Activated T-cell treated with anti-CD3 and anti-CD28 coated beads, Interleukin-2, amount 50 U/mL, for 72 hours (primary cell): ENCODE results near the gene SLC6A9. TPM values are rescaled to one million over a fixed set of nuclear protein-coding genes. Genes with fewer than 3 reads are reported as not detected.
A peak's percentile ranks its signal among the peaks of the same experiment; 100 is the strongest.

Experiments
- ATAC-seq, 2 donors: fragments of 150-1000 bp; cut with Tn5 transposase; replicated peaks in 1 of 2; 2 replicates each; pipeline ENCODE4 v1.10.0; 2021; ENCODE audit warnings: moderate library complexity in 2 of 2, mild to moderate bottlenecking in 1 of 2
- DNase-seq, 2 donors: peaks; one replicate each; pipeline ENCODE4 v3.0.0; 2021 to 2022; ENCODE audit warnings: mixed read lengths in 1 of 2
- H3K27ac Mint-ChIP-seq: one replicate; pipeline ENCODE4 v1.8.0; 2022; ENCODE audit warnings: mild to moderate bottlenecking, moderate library complexity, mixed read lengths
- H3K27me3 Mint-ChIP-seq: one replicate; pipeline ENCODE4 v1.8.0; 2022; ENCODE audit warnings: low read depth, mixed read lengths
- H3K36me3 Mint-ChIP-seq, 2 donors: one replicate each; pipeline ENCODE4 v1.8.0; 2022; ENCODE audit warnings: mixed read lengths in 2 of 2, mild to moderate bottlenecking in 1 of 2; ENCODE audit not compliant: insufficient read depth in 2 of 2
- H3K4me1 Mint-ChIP-seq: one replicate; pipeline ENCODE4 v1.8.0; 2022; ENCODE audit warnings: low read depth, mixed read lengths
- H3K4me3 Mint-ChIP-seq, 2 donors: one replicate each; pipeline ENCODE4 v1.8.0; 2022; ENCODE audit warnings: mild to moderate bottlenecking in 2 of 2, mixed read lengths in 2 of 2, moderate library complexity in 2 of 2
- H3K9me3 Mint-ChIP-seq, 2 donors: one replicate each; pipeline ENCODE4 v1.8.0; 2022; ENCODE audit warnings: mixed read lengths in 2 of 2
- total RNA-seq, 2 donors: library from RNA; stranded (reverse); gene quantifications; one replicate each; pipeline ENCODE4 v1.2.3, GENCODE V29; 2022

SLC6A9 gene
- total RNA-seq, 2 donors from 2014 or later = 24.5 to 28.3 TPM

- ATAC-seq (peak; percentile 23), DNase-seq (peak; percentile 50 to 52)
- Mint-ChIP-seq H3K36me3 (peaks cover 15 to 25% of the 10 kb centered on the region in 2 donors), H3K27me3 (no peaks in the 10 kb centered on the region), H3K4me1 (peaks cover 47% of the 10 kb centered on the region), H3K4me3 (peak overlapping the region; percentile 88), H3K9me3 (no peaks in the 10 kb centered on the region), H3K27ac (peak overlapping the region; percentile 49)
These were observed 51.6 kb downstream of the SLC6A9 start for GRCh38 chr1:43979528-43980254.

GRCh38 chr1:43979261-43979527 lies 52.1 kb downstream of the SLC6A9 start:
- H3K27me3 Mint-ChIP-seq = no peaks in the 10 kb centered on the region
- no peaks in the 10 kb centered on the region for H3K9me3 Mint-ChIP-seq
- ATAC-seq (no peak), DNase-seq (no peak)
- no peak overlapping the region for H3K27ac Mint-ChIP-seq
- peaks cover 50% of the 10 kb centered on the region for H3K4me1 Mint-ChIP-seq
- H3K4me3 Mint-ChIP-seq = no peak overlapping the region
- H3K36me3 Mint-ChIP-seq = peaks cover 15 to 25% of the 10 kb centered on the region in 2 donors

- Mint-ChIP-seq H3K9me3 (no peaks in the 10 kb centered on the region), H3K27ac (peak within 1 kb of the TSS; percentile 49), H3K4me3 (peak within 1 kb of the TSS; percentile 88), H3K36me3 (peaks cover 15 to 25% of the 10 kb centered on the region in 2 donors), H3K4me1 (peaks cover 54% of the 10 kb centered on the region), H3K27me3 (no peaks in the 10 kb centered on the region)
- ATAC-seq (peak; percentile 8 to 25), DNase-seq (peak; percentile 56 to 69)
These were observed 52.6 kb downstream of the SLC6A9 start, which contains the start of gene B4GALT2 for GRCh38 chr1:43978551-43979260. B4GALT2 (plus strand) TSS chr1:43979210; CDS start chr1:43981161, 1,951 bp downstream.

GRCh38 chr1:43978264-43978550 lies 53.1 kb downstream of the SLC6A9 start:
- H3K27ac Mint-ChIP-seq = no peak overlapping the region
- ATAC-seq (no peak), DNase-seq (no peak)
- H3K27me3 Mint-ChIP-seq = no peaks in the 10 kb centered on the region
- H3K9me3 Mint-ChIP-seq = no peaks in the 10 kb centered on the region
- H3K36me3 Mint-ChIP-seq = peaks cover 15 to 30% of the 10 kb centered on the region in 2 donors
- H3K4me3 Mint-ChIP-seq = peak overlapping the region; percentile 20 to 80
- peaks cover 59% of the 10 kb centered on the region for H3K4me1 Mint-ChIP-seq

- no peaks in the 10 kb centered on the region for H3K9me3 Mint-ChIP-seq
- H3K4me3 Mint-ChIP-seq = peak overlapping the region; percentile 20 to 80
- DNase-seq = no peak
- no peak for ATAC-seq
- H3K27ac Mint-ChIP-seq = no peak overlapping the region
- no peaks in the 10 kb centered on the region for H3K27me3 Mint-ChIP-seq
- peaks cover 15 to 32% of the 10 kb centered on the region in 2 donors for H3K36me3 Mint-ChIP-seq
- H3K4me1 Mint-ChIP-seq = peaks cover 63% of the 10 kb centered on the region
These were observed 53.6 kb downstream of the SLC6A9 start for GRCh38 chr1:43977376-43978263.

- Mint-ChIP-seq H3K9me3 (no peaks in the 10 kb centered on the region), H3K27me3 (no peaks in the 10 kb centered on the region), H3K4me1 (peaks cover 63% of the 10 kb centered on the region), H3K4me3 (peak overlapping the region; percentile 8 to 20), H3K36me3 (peaks cover 15 to 30% of the 10 kb centered on the region in 2 donors), H3K27ac (no peak overlapping the region)
- ATAC-seq = no peak
- no peak for DNase-seq
These were observed 54.4 kb downstream of the SLC6A9 start for GRCh38 chr1:43976890-43977289.

- Mint-ChIP-seq H3K4me1 (peaks cover 68% of the 10 kb centered on the region), H3K27ac (no peak overlapping the region), H3K36me3 (peaks cover 15 to 30% of the 10 kb centered on the region in 2 donors), H3K4me3 (peak overlapping the region; percentile 91 to 92), H3K27me3 (no peaks in the 10 kb centered on the region), H3K9me3 (no peaks in the 10 kb centered on the region)
- ATAC-seq = no peak
- DNase-seq = no peak
These were observed 55.2 kb downstream of the SLC6A9 start for GRCh38 chr1:43976045-43976444.

GRCh38 chr1:43975249-43975961 lies 55.9 kb downstream of the SLC6A9 start:
- H3K27ac Mint-ChIP-seq = peak overlapping the region; percentile 36
- H3K36me3 Mint-ChIP-seq = peaks cover 12 to 30% of the 10 kb centered on the region in 2 donors
- H3K9me3 Mint-ChIP-seq = no peaks in the 10 kb centered on the region
- no peak for DNase-seq
- no peak for ATAC-seq
- H3K4me1 Mint-ChIP-seq = peaks cover 69% of the 10 kb centered on the region
- peak overlapping the region; percentile 91 to 92 for H3K4me3 Mint-ChIP-seq
- H3K27me3 Mint-ChIP-seq = no peaks in the 10 kb centered on the region

GRCh38 chr1:43974443-43975248 lies 56.6 kb downstream of the SLC6A9 start, which contains the start of gene ATP6V0B:
ATP6V0B (plus strand) TSS chr1:43974960; CDS start chr1:43975041, 81 bp downstream.
- Mint-ChIP-seq H3K36me3 (peaks cover 11 to 29% of the 10 kb centered on the region in 2 donors), H3K9me3 (no peaks in the 10 kb centered on the region), H3K27me3 (no peaks in the 10 kb centered on the region), H3K4me1 (peaks cover 68% of the 10 kb centered on the region), H3K27ac (peak within 1 kb of the TSS; percentile 89), H3K4me3 (peak within 1 kb of the TSS; percentile 91 to 92)
- ATAC-seq = peak; percentile 80 to 81
- DNase-seq = peak; percentile 96 to 98

GRCh38 chr1:43973981-43974442 lies 57.2 kb downstream of the SLC6A9 start:
- no peaks in the 10 kb centered on the region for H3K9me3 Mint-ChIP-seq
- peak overlapping the region; percentile 89 for H3K27ac Mint-ChIP-seq
- H3K4me1 Mint-ChIP-seq = peaks cover 73% of the 10 kb centered on the region
- no peak for ATAC-seq
- peak overlapping the region; percentile 91 to 92 for H3K4me3 Mint-ChIP-seq
- peaks cover 11 to 29% of the 10 kb centered on the region in 2 donors for H3K36me3 Mint-ChIP-seq
- H3K27me3 Mint-ChIP-seq = no peaks in the 10 kb centered on the region
- DNase-seq = no peak

- peaks cover 2 to 12% of the 10 kb centered on the region in 2 donors for H3K36me3 Mint-ChIP-seq
These were observed 59.8 kb downstream of the SLC6A9 start for GRCh38 chr1:43971336-43971980.

More at GRCh38 chr1:43971336-43971980, 59.8 kb downstream of the SLC6A9 start:
- H3K9me3 Mint-ChIP-seq = no peaks in the 10 kb centered on the region
- peaks cover 49% of the 10 kb centered on the region for H3K4me1 Mint-ChIP-seq
- no peak for ATAC-seq
- peak overlapping the region; percentile 89 to 98 for H3K4me3 Mint-ChIP-seq
- no peaks in the 10 kb centered on the region for H3K27me3 Mint-ChIP-seq
- DNase-seq = no peak
- H3K27ac Mint-ChIP-seq = no peak overlapping the region
